H9 (cell line): ENCODE data around the gene C19orf81. TPM values are rescaled to one million over a fixed set of nuclear protein-coding genes. Genes with fewer than 3 reads are reported as not detected.

Source experiments
- DNase-seq: peaks from one replicate; pipeline ENCODE4 v3.0.0-alpha.2; 2017
- H2AFZ ChIP-seq: one replicate; pipeline ENCODE4 v1.6.1; 2013; ENCODE audit warnings: mild to moderate bottlenecking, low read length, control low read depth, moderate library complexity
- H2AK5ac ChIP-seq: 2 replicates; pipeline ENCODE4 v1.6.1; 2013; ENCODE audit warnings: low read length, control low read depth, mixed read lengths; ENCODE audit not compliant: insufficient read length
- H2BK120ac ChIP-seq: one replicate; pipeline ENCODE4 v1.6.1; 2013; ENCODE audit warnings: low read depth, mild to moderate bottlenecking, low read length, control low read depth, inconsistent platforms; ENCODE audit not compliant: poor library complexity, severe bottlenecking
- H2BK12ac ChIP-seq: 2 replicates; pipeline ENCODE4 v1.6.1; 2013; ENCODE audit warnings: low read length, control low read depth, mixed read lengths, low read depth; ENCODE audit not compliant: insufficient read length
- H2BK15ac ChIP-seq: 2 replicates; pipeline ENCODE4 v1.6.1; 2013; ENCODE audit warnings: low read depth, low read length, control low read depth
- H2BK20ac ChIP-seq: one replicate; pipeline ENCODE4 v1.6.1; 2013; ENCODE audit warnings: low read depth, mild to moderate bottlenecking, low read length, control low read depth, inconsistent platforms; ENCODE audit not compliant: poor library complexity, severe bottlenecking
- H2BK5ac ChIP-seq: 2 replicates; pipeline ENCODE4 v1.6.1; 2013; ENCODE audit warnings: low read length, control low read depth, mixed read lengths; ENCODE audit not compliant: insufficient read length
- H3K14ac ChIP-seq: 2 replicates; pipeline ENCODE4 v1.6.1; 2013; ENCODE audit warnings: low read length, control low read depth; ENCODE audit not compliant: insufficient read depth
- H3K18ac ChIP-seq: 2 replicates; pipeline ENCODE4 v1.6.1; 2013; ENCODE audit warnings: low read depth, mild to moderate bottlenecking, mixed read lengths, low read length, control low read depth; ENCODE audit not compliant: insufficient read length
- H3K23ac ChIP-seq: 2 replicates; pipeline ENCODE4 v1.6.1; 2013; ENCODE audit warnings: low read length, control low read depth, mixed read lengths, low read depth; ENCODE audit not compliant: insufficient read length
- H3K23me2 ChIP-seq: 2 replicates; pipeline ENCODE4 v1.6.1; 2013; ENCODE audit warnings: low read depth, mild to moderate bottlenecking, mixed read lengths, low read length, control low read depth; ENCODE audit not compliant: insufficient read length, poor library complexity, severe bottlenecking
- H3K27ac ChIP-seq: 2 replicates; pipeline ENCODE4 v1.5.1; 2013; ENCODE audit warnings: low read length, control low read depth, mixed read lengths, low read depth; ENCODE audit not compliant: insufficient read length
- H3K27me3 ChIP-seq: 2 replicates; pipeline ENCODE4 v1.6.1; 2013; ENCODE audit warnings: low read length, control low read depth, inconsistent platforms; ENCODE audit not compliant: insufficient read depth
- H3K4ac ChIP-seq: 2 replicates; pipeline ENCODE4 v1.6.1; 2013; ENCODE audit warnings: low read depth, mild to moderate bottlenecking, control low read depth, inconsistent platforms, low read length, moderate library complexity
- H3K4me1 ChIP-seq: 2 replicates; pipeline ENCODE4 v1.6.1; 2013; ENCODE audit warnings: low read length, control low read depth, inconsistent platforms; ENCODE audit not compliant: insufficient read depth
- H3K4me2 ChIP-seq: 2 replicates; pipeline ENCODE4 v1.6.1; 2013; ENCODE audit warnings: low read length, control low read depth, mixed read lengths; ENCODE audit not compliant: insufficient read length, insufficient read depth
- H3K56ac ChIP-seq: 2 replicates; pipeline ENCODE4 v1.6.1; 2013; ENCODE audit warnings: low read depth, mild to moderate bottlenecking, mixed read lengths, low read length, control low read depth; ENCODE audit not compliant: insufficient read length
- H3K79me1 ChIP-seq: 2 replicates; pipeline ENCODE4 v1.6.1; 2013; ENCODE audit warnings: low read depth, mild to moderate bottlenecking, moderate library complexity, low read length, control low read depth, inconsistent platforms; ENCODE audit not compliant: insufficient read depth, poor library complexity, severe bottlenecking
- H3K79me2 ChIP-seq: 2 replicates; pipeline ENCODE4 v1.6.1; 2013; ENCODE audit warnings: low read length, control low read depth, inconsistent platforms; ENCODE audit not compliant: insufficient read depth
- H3K9ac ChIP-seq: 2 replicates; pipeline ENCODE4 v1.6.1; 2013; ENCODE audit warnings: low read length, control low read depth, mixed read lengths; ENCODE audit not compliant: insufficient read length; ENCODE audit errors: extremely low read depth
- H3K9me3 ChIP-seq: one replicate; pipeline ENCODE4 v1.6.1; 2013; ENCODE audit warnings: low read depth, low read length, inconsistent platforms; ENCODE audit not compliant: control insufficient read depth
- H3T11ph ChIP-seq: one replicate; pipeline ENCODE4 v1.6.1; 2013; ENCODE audit warnings: mild to moderate bottlenecking, low read length, control low read depth, inconsistent platforms
- H4K20me1 ChIP-seq: one replicate; pipeline ENCODE4 v1.6.1; 2013; ENCODE audit not compliant: control insufficient read depth, insufficient read length, insufficient read depth
- H4K5ac ChIP-seq: 2 replicates; pipeline ENCODE4 v1.6.1; 2013; ENCODE audit warnings: low read depth, mild to moderate bottlenecking, mixed read lengths, low read length, control low read depth; ENCODE audit not compliant: insufficient read length
- H4K8ac ChIP-seq: replicated peaks from 2 replicates; pipeline ENCODE4 v1.6.1; 2013; ENCODE audit warnings: low read length, control low read depth, mixed read lengths, low read depth; ENCODE audit not compliant: insufficient read length
- H4K91ac ChIP-seq: 2 replicates; pipeline ENCODE4 v1.6.1; 2013; ENCODE audit warnings: low read depth, mild to moderate bottlenecking, moderate library complexity, mixed read lengths, low read length, control low read depth; ENCODE audit not compliant: insufficient read length
- H3K27ac Mint-ChIP-seq, 3 experiments: 2 replicates in 2 of 3; 3 replicates in 1 of 3; pipeline ENCODE4 v1.8.0; 2020 to 2021; ENCODE audit warnings: mixed read lengths in 3 of 3, mild to moderate bottlenecking in 1 of 3, moderate library complexity in 1 of 3
- H3K27me3 Mint-ChIP-seq: 2 replicates; pipeline ENCODE4 v1.8.0; 2021; ENCODE audit warnings: low read depth, mild to moderate bottlenecking, moderate library complexity, mixed read lengths
- H3K36me3 Mint-ChIP-seq, 3 experiments: 2 replicates in 2 of 3; 3 replicates in 1 of 3; pipeline ENCODE4 v1.8.0; 2020 to 2021; ENCODE audit warnings: low read depth in 3 of 3, mixed read lengths in 3 of 3; ENCODE audit not compliant: insufficient read depth in 1 of 3
- H3K4me1 Mint-ChIP-seq, 2 experiments: 2 replicates each; pipeline ENCODE4 v1.8.0; 2020; ENCODE audit warnings: mixed read lengths in 2 of 2
- H3K4me3 Mint-ChIP-seq, 2 experiments: 2 replicates in 1 of 2; 3 replicates in 1 of 2; pipeline ENCODE4 v1.8.0; 2020 to 2021; ENCODE audit warnings: mild to moderate bottlenecking in 2 of 2, mixed read lengths in 2 of 2, moderate library complexity in 1 of 2
- H3K9me3 Mint-ChIP-seq, 2 experiments: 2 replicates in 1 of 2; 3 replicates in 1 of 2; pipeline ENCODE4 v1.8.0; 2020; ENCODE audit warnings: mild to moderate bottlenecking in 2 of 2, mixed read lengths in 2 of 2, moderate library complexity in 1 of 2
- CTCF ChIP-seq: fragments of 200-600 bp; sonication (generic); conservative IDR thresholded peaks from 3 replicates; pipeline ENCODE4 v1.8.0; 2021; ENCODE audit warnings: antibody characterized with exemption, mild to moderate bottlenecking
- WGBS: extraction: QIAGEN DNeasy Blood & Tissue Kit; methylation state at CpG from one replicate; pipeline ENCODE4 v1.1.7; 2013; ENCODE audit warnings: missing lambda C conversion rate, low lambda C conversion rate, mixed read lengths; ENCODE audit not compliant: insufficient read length; ENCODE audit errors: extremely low coverage; 5-methylcytosine and 5-hydroxymethylcytosine counted together
- total RNA-seq: library from RNA; stranded (reverse); gene quantifications from 2 replicates; pipeline ENCODE4 v1.2.1, GENCODE V29; 2021

C19orf81 gene
- total RNA-seq, 1 experiment from 2014 or later: 11.0 TPM

DNA sequence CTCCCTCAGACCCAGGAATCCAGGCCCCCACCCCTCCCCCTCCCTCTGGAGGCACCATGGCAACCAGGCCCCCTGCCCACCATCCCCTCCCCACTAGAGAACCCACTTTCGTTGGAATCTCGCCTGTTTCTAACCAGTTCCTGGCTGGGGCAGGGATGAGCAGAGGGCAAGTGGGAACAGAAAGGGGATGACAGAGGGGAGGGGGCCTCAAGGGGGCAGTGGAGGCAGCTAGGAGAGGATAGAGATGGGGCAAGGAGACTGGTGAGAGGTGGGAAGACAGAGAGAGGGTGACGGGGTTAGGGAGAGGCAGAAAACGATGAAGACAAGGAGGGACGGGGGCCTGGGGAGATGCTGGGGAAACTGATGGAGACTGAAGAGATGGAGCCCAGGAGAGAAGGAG lies 586 bp upstream of the C19orf81 start:
- no peak overlapping the region for H3K4ac ChIP-seq
- H2BK15ac ChIP-seq: no peak overlapping the region
- no peak overlapping the region for H2AK5ac ChIP-seq
- H3K27me3 ChIP-seq: peaks cover 4% of the 10 kb centered on the region
- no peak overlapping the region for H2BK120ac ChIP-seq
- TF ChIP-seq CTCF: no peak
- no peak overlapping the region for H3K18ac ChIP-seq
- H3K27ac ChIP-seq: no peak overlapping the region
- H3K56ac ChIP-seq: no peak overlapping the region
- H3K36me3 Mint-ChIP-seq: no peaks in the 10 kb centered on the region
- H3K14ac ChIP-seq: no peak overlapping the region
- H3K23ac ChIP-seq: no peak overlapping the region
- no peak overlapping the region for H3K9ac ChIP-seq
- H3K27me3 Mint-ChIP-seq: peaks cover 28% of the 10 kb centered on the region
- no peak overlapping the region for H3T11ph ChIP-seq
- H3K9me3 ChIP-seq: no peaks in the 10 kb centered on the region
- no peaks in the 10 kb centered on the region; a peak in 2 of 5 replicates for H3K9me3 Mint-ChIP-seq
- no peak overlapping the region for H3K4me2 ChIP-seq
- H4K5ac ChIP-seq: no peak overlapping the region
- no peak overlapping the region for H2BK20ac ChIP-seq
- no CpG with 5 or more reads among the region's 5 CpGs for WGBS
- H4K8ac ChIP-seq: no peak overlapping the region
- H3K4me3 Mint-ChIP-seq: peak overlapping the region in 1 of 2 experiments; percentile 45; a peak in 2 of 5 replicates
- H3K79me2 ChIP-seq: no peaks in the 10 kb centered on the region
- H2BK12ac ChIP-seq: no peak overlapping the region
- no peak overlapping the region for H2AFZ ChIP-seq
- no peaks in the 10 kb centered on the region for H3K23me2 ChIP-seq
- no peak for DNase-seq
- H4K91ac ChIP-seq: no peak overlapping the region
- peaks cover 8 to 24% of the 10 kb centered on the region in 2 experiments for H3K4me1 Mint-ChIP-seq
- peaks cover 4% of the 10 kb centered on the region; the same call in 1 of the 2 replicates for H3K4me1 ChIP-seq
- H3K27ac Mint-ChIP-seq: no peak overlapping the region
- H2BK5ac ChIP-seq: no peak overlapping the region
- no peaks in the 10 kb centered on the region for H3K79me1 ChIP-seq
- no peaks in the 10 kb centered on the region for H4K20me1 ChIP-seq
